HL-60 (cell line): Measurements from ENCODE around the gene KLK6.

ENCODE experiments used
- DNase-seq, 2 experiments: peaks; one replicate each; pipeline ENCODE4 v3.0.0-alpha.2; 2010 to 2020; ENCODE audit warnings: low read depth in 1 of 2, low spot score in 1 of 2
- H3K27ac ChIP-seq: fragments of 250-450 bp; sonication (Bioruptor Pico); replicated peaks from 2 replicates; pipeline ENCODE4 v1.5.1; 2020; ENCODE audit warnings: mild to moderate bottlenecking, moderate library complexity
- H3K27me3 ChIP-seq: fragments of 250-450 bp; sonication (Bioruptor Pico); 2 replicates; pipeline ENCODE4 v1.5.1; 2021; ENCODE audit warnings: mild to moderate bottlenecking, moderate library complexity; ENCODE audit not compliant: insufficient read depth, poor library complexity, severe bottlenecking
- H3K4me3 ChIP-seq: replicated peaks from 2 replicates; pipeline ENCODE4 v1.5.1; 2011; ENCODE audit warnings: mild to moderate bottlenecking, control low read depth, low read length; ENCODE audit not compliant: insufficient read depth
- CTCF ChIP-seq: IDR thresholded peaks from one replicate; pipeline ENCODE4 v1.5.1; 2011; ENCODE audit warnings: low read length, control low read depth, inconsistent platforms; ENCODE audit not compliant: insufficient read depth
- GABPA ChIP-seq: IDR thresholded peaks from 2 replicates; pipeline ENCODE4 v1.6.1; 2012; ENCODE audit warnings: low read depth
- POLR2AphosphoS5 ChIP-seq: IDR thresholded peaks from 2 replicates; pipeline ENCODE4 v1.6.1; 2012; ENCODE audit warnings: low read depth
- REST ChIP-seq: IDR thresholded peaks from 2 replicates; pipeline ENCODE4 v1.6.1; 2012; ENCODE audit warnings: low read depth; ENCODE audit not compliant: insufficient replicate concordance
- SPI1 ChIP-seq: IDR thresholded peaks from 2 replicates; pipeline ENCODE4 v1.6.1; 2012; ENCODE audit warnings: low read depth, mild to moderate bottlenecking, borderline replicate concordance
- long read RNA-seq: library from polyadenylated mRNA; unstranded; transcript quantifications from one replicate; pipeline ENCODE4 v2.0.0, GENCODE V29; 2020

KLK6 gene
- long read RNA-seq, result 0 reads

GRCh38 chr19:50969413-50969760 is at the start of gene KLK6:
KLK6 (minus strand) TSS chr19:50969591; CDS start chr19:50968104, 1,487 bp downstream.
- Histone ChIP-seq H3K27me3 (no peaks in the 10 kb centered on the region), H3K4me3 (no peak within 1 kb of the TSS), H3K27ac (no peak within 1 kb of the TSS)
- no peak for DNase-seq
- no peak for TF ChIP-seq GABPA
- no peak for TF ChIP-seq REST
- no peak for TF ChIP-seq POLR2AphosphoS5
- TF ChIP-seq SPI1, result no peak
- TF ChIP-seq CTCF, result no peak

- TF ChIP-seq CTCF (no peak), GABPA (no peak), SPI1 (no peak)
- Histone ChIP-seq H3K4me3 (no peak overlapping the region), H3K27ac (no peak overlapping the region), H3K27me3 (peaks cover 35% of the 10 kb centered on the region)
- DNase-seq, result no peak
Measured at GRCh38 chr19:51018745-51019543, 49.6 kb upstream of the KLK6 start.

GRCh38 chr19:51016798-51017683 is 47.6 kb upstream of the KLK6 start:
- H3K27ac ChIP-seq, result no peak overlapping the region
- peaks cover 35% of the 10 kb centered on the region for H3K27me3 ChIP-seq
- peak in 1 of 2 experiments; percentile 55 for DNase-seq
- H3K4me3 ChIP-seq, result no peak overlapping the region
- TF ChIP-seq POLR2AphosphoS5 (no peak), CTCF (peak; percentile 78)

GRCh38 chr19:51015691-51016267 is 46.4 kb upstream of the KLK6 start:
- no peak for DNase-seq
- Histone ChIP-seq H3K27ac (no peak overlapping the region), H3K4me3 (no peak overlapping the region), H3K27me3 (peaks cover 35% of the 10 kb centered on the region)
- TF ChIP-seq SPI1 (no peak), CTCF (no peak), REST (no peak), POLR2AphosphoS5 (no peak), GABPA (no peak)
